Stromal cell of bone marrow (primary cell): ENCODE measurements around the gene HACD3.
A peak's percentile ranks its signal among the peaks of the same experiment; 100 is the strongest.
"Not testable (repeated sequence)": the region's sequence is repeated elsewhere in the genome, so short reads cannot be mapped to it uniquely, and the experiment has no call there.

Experiments used
- DNase-seq: peaks from one replicate; pipeline ENCODE4 v3.0.0-alpha.2; 2012; ENCODE audit warnings: low read depth

HACD3 gene

GRCh38 chr15:65530318-65531111, at the start of gene HACD3:
Gene HACD3 (plus strand): TSS chr15:65530463. CDS start chr15:65530632, 169 bp downstream.
- DNase-seq, result peak; percentile 50

- no peak for DNase-seq
Measured at GRCh38 chr15:65484876-65485275, 45.4 kb upstream of the HACD3 start.

GRCh38 chr15:65494076-65494475, 36.2 kb upstream of the HACD3 start:
- DNase-seq, result no peak

GRCh38 chr15:65509321-65509720, 20.9 kb upstream of the HACD3 start:
- no peak for DNase-seq

- DNase-seq, result no peak
Measured at GRCh38 chr15:65512189-65512588, 18.1 kb upstream of the HACD3 start.

GRCh38 chr15:65512807-65513416, 17.4 kb upstream of the HACD3 start:
- peak; percentile 83 for DNase-seq

- peak; percentile 85 for DNase-seq
Measured at GRCh38 chr15:65516997-65517865, 13.0 kb upstream of the HACD3 start, which contains the start of gene DPP8. Gene DPP8 (minus strand): TSS chr15:65517689. CDS start chr15:65512553, 5,136 bp downstream.

- no peak for DNase-seq
Measured at GRCh38 chr15:65517866-65518207, 12.4 kb upstream of the HACD3 start.

GRCh38 chr15:65518633-65519285, 11.5 kb upstream of the HACD3 start:
- no peak for DNase-seq

GRCh38 chr15:65521350-65521749, 8.9 kb upstream of the HACD3 start:
- DNase-seq, result no peak

GRCh38 chr15:65524226-65524625, 6.0 kb upstream of the HACD3 start:
- no peak for DNase-seq

- DNase-seq, result no peak
Measured at GRCh38 chr15:65525622-65526021, 4.6 kb upstream of the HACD3 start.

GRCh38 chr15:65528461-65529060, 1.7 kb upstream of the HACD3 start:
- no peak for DNase-seq

- DNase-seq, result no peak
Measured at GRCh38 chr15:65529762-65530317, 423 bp upstream of the HACD3 start.

- no peak for DNase-seq
Measured at GRCh38 chr15:65532738-65533051, 2.4 kb downstream of the HACD3 start.

GRCh38 chr15:65533057-65533756, 2.9 kb downstream of the HACD3 start:
- no peak for DNase-seq

- DNase-seq, result no peak
Measured at GRCh38 chr15:65535192-65535591, 4.9 kb downstream of the HACD3 start.

- DNase-seq, result no peak
Measured at GRCh38 chr15:65540314-65540713, 10.1 kb downstream of the HACD3 start.

- no peak for DNase-seq
Measured at GRCh38 chr15:65541231-65541820, 11.1 kb downstream of the HACD3 start.

- no peak for DNase-seq
Measured at GRCh38 chr15:65547841-65548240, 17.6 kb downstream of the HACD3 start.

GRCh38 chr15:65549288-65549687, 19.0 kb downstream of the HACD3 start:
- not testable (repeated sequence) for DNase-seq
